ENCODE data around the gene PPP1R13B.

DNA sequence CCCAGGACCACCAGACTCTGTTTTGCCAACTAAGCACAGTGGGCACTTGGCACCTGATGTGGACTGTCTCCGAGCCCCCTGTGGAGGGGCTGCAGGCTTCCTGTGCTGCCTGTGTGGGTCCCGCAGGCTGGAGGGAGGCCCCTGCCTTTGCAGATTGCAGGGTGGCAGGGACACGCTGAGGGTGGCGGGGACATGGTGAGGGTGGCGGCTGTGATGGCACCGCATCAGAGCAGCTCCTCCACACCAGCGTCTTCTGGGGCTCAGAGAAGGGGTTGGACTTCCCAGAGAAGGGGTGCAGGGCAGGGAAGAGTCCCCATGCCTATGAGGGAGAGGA, 123.7 kb downstream of the PPP1R13B start:
- TF ChIP-seq CTCF (IDR thresholded peaks at IDR 0.05) = no peak
- no peak for TF ChIP-seq POLR2A (IDR thresholded peaks at IDR 0.05)
